Measurements from ENCODE around the gene GRM1. TPM values are rescaled to one million over a fixed set of nuclear protein-coding genes. Genes with fewer than 3 reads are reported as not detected.
A peak's percentile ranks its signal among the peaks of the same experiment; 100 is the strongest.

GRM1 gene
- total and polyA plus RNA-seq, 4 donors, result 0.02 to 0.12 (median 0.06) TPM

GRCh38 chr6:146292506-146292905, 263.6 kb downstream of the GRM1 start:
- H3K27me3 ChIP-seq (ENCODE audit: control insufficient read depth in 3 of 3, insufficient read depth in 3 of 3, low read length in 2 of 3), result no peaks in the 10 kb centered on the region
- H3K9me3 ChIP-seq (ENCODE audit: control insufficient read depth in 4 of 4, insufficient read depth in 3 of 4, low read length in 3 of 4), result no peaks in the 10 kb centered on the region
- no peak overlapping the region for H3K9ac ChIP-seq (ENCODE audit: insufficient read depth in 1 of 2, low read length in 2 of 2)
- DNase-seq (peak in 2 of 3 donors; percentile 34 to 42), ATAC-seq (ENCODE audit: insufficient read depth, low FRiP score) (no peak)
- no peaks in the 10 kb centered on the region for H3K36me3 ChIP-seq (ENCODE audit: control insufficient read depth in 4 of 4, insufficient read depth in 4 of 4, low read length in 4 of 4)
- TF ChIP-seq CTCF (IDR thresholded peaks at IDR 0.05; ENCODE audit: control extremely low read depth, extremely low read depth), result no peak
- H3K27ac ChIP-seq (ENCODE audit: low read depth in 1 of 2, low read length in 1 of 2), result no peak overlapping the region
- peaks cover 0 to 5% (median 0%) of the 10 kb centered on the region in 5 donors for H3K4me1 ChIP-seq (ENCODE audit: control insufficient read depth in 5 of 5, insufficient read depth in 5 of 5, low read length in 5 of 5)
- no peak overlapping the region for H3K4me3 ChIP-seq
- 78 to 84% methylated on average over 1 of the region's 1 CpG for WGBS, 2 donors

- H3K27ac ChIP-seq (ENCODE audit: low read depth in 1 of 2, low read length in 1 of 2), result no peak overlapping the region
These were observed 266.8 kb downstream of the GRM1 start for GRCh38 chr6:146295695-146296094.

GRCh38 chr6:146297815-146298214, 269.0 kb downstream of the GRM1 start:
- no peak for TF ChIP-seq CTCF (IDR thresholded peaks at IDR 0.05; ENCODE audit: control extremely low read depth, extremely low read depth)
- no peak overlapping the region for H3K4me3 ChIP-seq
- no peaks in the 10 kb centered on the region for H3K27me3 ChIP-seq (ENCODE audit: control insufficient read depth in 3 of 3, insufficient read depth in 3 of 3, low read length in 2 of 3)
- H3K9me3 ChIP-seq (ENCODE audit: control insufficient read depth in 4 of 4, insufficient read depth in 3 of 4, low read length in 3 of 4), result no peaks in the 10 kb centered on the region
- no peaks in the 10 kb centered on the region for H3K36me3 ChIP-seq (ENCODE audit: control insufficient read depth in 4 of 4, insufficient read depth in 4 of 4, low read length in 4 of 4)
- H3K27ac ChIP-seq (ENCODE audit: low read depth in 1 of 2, low read length in 1 of 2), result no peak overlapping the region
- ATAC-seq (ENCODE audit: insufficient read depth, low FRiP score) (no peak), DNase-seq (no peak)
- H3K4me1 ChIP-seq (ENCODE audit: control insufficient read depth in 5 of 5, insufficient read depth in 5 of 5, low read length in 5 of 5), result peaks cover 0 to 9% (median 0%) of the 10 kb centered on the region in 5 donors
- no peak overlapping the region for H3K9ac ChIP-seq (ENCODE audit: insufficient read depth in 1 of 2, low read length in 2 of 2)

More at GRCh38 chr6:146295695-146296094, 266.8 kb downstream of the GRM1 start:
- TF ChIP-seq CTCF (IDR thresholded peaks at IDR 0.05; ENCODE audit: control extremely low read depth, extremely low read depth), result no peak
- Histone ChIP-seq H3K4me1 (ENCODE audit: control insufficient read depth in 5 of 5, insufficient read depth in 5 of 5, low read length in 5 of 5) (peaks cover 0 to 2% (median 0%) of the 10 kb centered on the region in 5 donors), H3K9ac (ENCODE audit: insufficient read depth in 1 of 2, low read length in 2 of 2) (no peak overlapping the region), H3K36me3 (ENCODE audit: control insufficient read depth in 4 of 4, insufficient read depth in 4 of 4, low read length in 4 of 4) (no peaks in the 10 kb centered on the region), H3K27me3 (ENCODE audit: control insufficient read depth in 3 of 3, insufficient read depth in 3 of 3, low read length in 2 of 3) (no peaks in the 10 kb centered on the region), H3K4me3 (no peak overlapping the region), H3K9me3 (ENCODE audit: control insufficient read depth in 4 of 4, insufficient read depth in 3 of 4, low read length in 3 of 4) (no peaks in the 10 kb centered on the region)
- WGBS, 2 donors, result 90 to 92% methylated on average over 4 of the region's 4 CpGs
- DNase-seq (no peak), ATAC-seq (ENCODE audit: insufficient read depth, low FRiP score) (no peak)

- H3K36me3 ChIP-seq (ENCODE audit: control insufficient read depth in 4 of 4, insufficient read depth in 4 of 4, low read length in 4 of 4), result no peaks in the 10 kb centered on the region
- ATAC-seq (ENCODE audit: insufficient read depth, low FRiP score), result no peak
- 72 to 74% methylated on average over 3 of the region's 3 CpGs for WGBS, 2 donors
- no peak overlapping the region for H3K27ac ChIP-seq (ENCODE audit: low read depth in 1 of 2, low read length in 1 of 2)
- no peaks in the 10 kb centered on the region for H3K27me3 ChIP-seq (ENCODE audit: control insufficient read depth in 3 of 3, insufficient read depth in 3 of 3, low read length in 2 of 3)
- no peak overlapping the region for H3K9ac ChIP-seq (ENCODE audit: insufficient read depth in 1 of 2, low read length in 2 of 2)
- peaks cover 0 to 9% (median 0%) of the 10 kb centered on the region in 5 donors for H3K4me1 ChIP-seq (ENCODE audit: control insufficient read depth in 5 of 5, insufficient read depth in 5 of 5, low read length in 5 of 5)
- no peak overlapping the region for H3K4me3 ChIP-seq
- no peak for DNase-seq
- H3K9me3 ChIP-seq (ENCODE audit: control insufficient read depth in 4 of 4, insufficient read depth in 3 of 4, low read length in 3 of 4), result no peaks in the 10 kb centered on the region
- TF ChIP-seq CTCF (IDR thresholded peaks at IDR 0.05; ENCODE audit: control extremely low read depth, extremely low read depth), result no peak
These were observed 271.7 kb downstream of the GRM1 start for GRCh38 chr6:146300521-146300920.

Data from lung (tissue), 12 donors.